Measurements from ENCODE around the gene GRIN2C. TPM values are rescaled to one million over a fixed set of nuclear protein-coding genes. Genes with fewer than 3 reads are reported as not detected.

GRIN2C gene
- total RNA-seq, 1 donor from 2014 or later, result 0.57 TPM

DNA sequence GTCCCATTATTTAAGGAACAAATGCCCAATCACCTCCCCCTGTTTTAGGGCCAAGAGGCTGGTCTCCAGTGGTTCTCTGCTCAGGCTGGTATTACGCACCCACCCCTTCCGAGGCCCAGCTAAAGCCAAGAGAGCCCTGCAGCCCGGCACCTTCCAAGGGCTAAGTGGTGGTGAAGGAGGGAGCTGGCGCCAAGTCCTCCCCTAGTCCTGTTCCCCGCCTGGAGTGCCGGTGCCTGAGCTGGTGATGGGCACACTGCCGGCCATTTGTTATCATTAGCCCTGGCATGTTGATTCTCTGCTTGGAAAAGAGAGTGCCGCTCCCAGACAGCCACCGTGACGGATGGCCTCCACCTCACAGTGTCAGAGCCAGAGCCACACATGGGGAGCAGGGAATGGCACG is 31.9 kb downstream of the GRIN2C start:
- no peak for DNase-seq (ENCODE audit: low spot score, unreplicated experiment)
- Mint-ChIP-seq H3K4me3 (ENCODE audit: low read depth) (no peak overlapping the region), H3K27ac (no peak overlapping the region), H3K9me3 (ENCODE audit: low read depth) (no peaks in the 10 kb centered on the region), H3K36me3 (ENCODE audit: insufficient read depth) (peaks cover 1% of the 10 kb centered on the region), H3K4me1 (ENCODE audit: low read depth) (no peaks in the 10 kb centered on the region), H3K27me3 (no peaks in the 10 kb centered on the region)
- TF ChIP-seq, protein P1, sequence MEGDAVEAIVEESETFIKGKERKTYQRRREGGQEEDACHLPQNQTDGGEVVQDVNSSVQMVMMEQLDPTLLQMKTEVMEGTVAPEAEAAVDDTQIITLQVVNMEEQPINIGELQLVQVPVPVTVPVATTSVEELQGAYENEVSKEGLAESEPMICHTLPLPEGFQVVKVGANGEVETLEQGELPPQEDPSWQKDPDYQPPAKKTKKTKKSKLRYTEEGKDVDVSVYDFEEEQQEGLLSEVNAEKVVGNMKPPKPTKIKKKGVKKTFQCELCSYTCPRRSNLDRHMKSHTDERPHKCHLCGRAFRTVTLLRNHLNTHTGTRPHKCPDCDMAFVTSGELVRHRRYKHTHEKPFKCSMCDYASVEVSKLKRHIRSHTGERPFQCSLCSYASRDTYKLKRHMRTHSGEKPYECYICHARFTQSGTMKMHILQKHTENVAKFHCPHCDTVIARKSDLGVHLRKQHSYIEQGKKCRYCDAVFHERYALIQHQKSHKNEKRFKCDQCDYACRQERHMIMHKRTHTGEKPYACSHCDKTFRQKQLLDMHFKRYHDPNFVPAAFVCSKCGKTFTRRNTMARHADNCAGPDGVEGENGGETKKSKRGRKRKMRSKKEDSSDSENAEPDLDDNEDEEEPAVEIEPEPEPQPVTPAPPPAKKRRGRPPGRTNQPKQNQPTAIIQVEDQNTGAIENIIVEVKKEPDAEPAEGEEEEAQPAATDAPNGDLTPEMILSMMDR (IDR thresholded peaks at IDR 0.05; ENCODE audit: unreplicated experiment), result no peak

DNA sequence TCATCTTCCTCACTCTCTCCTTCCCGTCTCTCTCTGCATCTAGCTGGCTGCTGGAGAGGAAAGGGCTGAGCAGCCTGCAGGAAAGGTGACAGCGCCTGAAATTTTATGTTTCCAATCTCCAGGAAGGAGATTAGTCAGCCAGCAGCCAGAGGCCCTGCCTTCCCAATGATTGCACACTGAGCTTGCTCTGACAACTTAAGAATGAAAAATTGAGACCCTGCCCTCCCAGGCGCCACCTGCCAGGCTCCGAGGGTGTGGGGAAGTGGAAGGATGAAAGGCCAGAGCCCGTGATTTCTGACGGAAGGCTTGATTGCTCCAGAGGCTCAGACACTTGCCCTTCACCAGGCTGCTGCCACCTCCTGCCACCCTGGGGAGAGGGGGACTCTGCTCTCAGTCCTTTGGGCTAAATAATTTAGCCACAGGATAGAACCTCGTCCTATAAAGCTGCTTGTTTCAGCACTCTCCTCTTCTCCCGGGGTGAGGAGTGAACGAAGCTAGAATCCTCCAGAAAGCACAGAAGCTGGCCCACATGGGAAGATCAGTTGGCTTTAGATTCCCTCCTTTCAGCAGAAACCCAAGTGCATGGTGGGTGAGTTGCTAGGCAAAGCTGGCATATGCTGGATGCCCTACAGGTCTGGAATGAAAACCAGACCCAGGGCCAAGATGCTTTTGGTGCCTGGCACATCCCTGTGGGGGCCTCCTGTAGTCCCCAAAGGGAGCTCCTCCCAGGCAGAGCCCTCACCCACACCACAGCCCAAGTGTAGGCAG is 33.5 kb downstream of the GRIN2C start:
- Mint-ChIP-seq H3K27ac (no peak overlapping the region), H3K4me1 (ENCODE audit: low read depth) (no peaks in the 10 kb centered on the region), H3K36me3 (ENCODE audit: insufficient read depth) (peaks cover 1% of the 10 kb centered on the region), H3K9me3 (ENCODE audit: low read depth) (no peaks in the 10 kb centered on the region), H3K4me3 (ENCODE audit: low read depth) (no peak overlapping the region), H3K27me3 (no peaks in the 10 kb centered on the region)
- TF ChIP-seq, protein P1 (IDR thresholded peaks at IDR 0.05; ENCODE audit: unreplicated experiment), result no peak
- no peak for DNase-seq (ENCODE audit: low spot score, unreplicated experiment)

DNA sequence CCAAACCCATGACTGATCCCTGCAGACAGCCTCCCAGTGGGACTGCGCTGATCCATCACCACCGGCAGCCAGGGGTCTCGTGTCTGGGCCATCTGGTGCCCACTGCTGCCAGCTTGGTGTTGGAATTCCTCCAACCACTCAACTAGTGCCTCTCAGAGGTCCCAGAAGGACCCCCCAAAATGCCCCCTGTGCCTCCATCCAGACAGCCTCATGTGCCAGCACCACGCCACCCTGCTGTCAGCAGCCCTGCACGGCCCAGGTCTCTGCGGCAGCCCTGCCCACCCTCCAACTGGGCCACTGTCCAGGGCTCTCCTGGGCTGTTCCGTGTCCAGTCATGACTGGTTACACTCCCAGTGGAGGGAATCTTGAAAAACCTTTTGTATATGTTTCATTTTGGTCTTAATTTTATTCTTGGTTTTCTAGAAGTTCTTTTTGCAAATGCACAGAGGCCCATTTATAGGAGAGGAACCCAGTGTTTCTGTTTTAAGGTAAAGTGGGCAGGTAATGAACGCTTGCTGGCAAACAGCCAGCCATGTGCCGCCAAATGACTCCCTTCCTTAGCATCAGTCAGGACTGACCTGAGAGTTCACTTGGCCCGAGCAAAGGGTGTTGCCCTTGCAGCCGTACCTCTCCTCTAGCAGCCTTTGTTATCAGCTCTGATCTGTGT is 34.6 kb downstream of the GRIN2C start:
- H3K36me3 Mint-ChIP-seq (ENCODE audit: insufficient read depth), result no peaks in the 10 kb centered on the region
- no peaks in the 10 kb centered on the region for H3K9me3 Mint-ChIP-seq (ENCODE audit: low read depth)
- no peak for DNase-seq (ENCODE audit: low spot score, unreplicated experiment)
- H3K27ac Mint-ChIP-seq, result no peak overlapping the region
- TF ChIP-seq, protein P1 (IDR thresholded peaks at IDR 0.05; ENCODE audit: unreplicated experiment), result no peak
- H3K27me3 Mint-ChIP-seq, result no peaks in the 10 kb centered on the region
- H3K4me1 Mint-ChIP-seq (ENCODE audit: low read depth), result no peaks in the 10 kb centered on the region
- H3K4me3 Mint-ChIP-seq (ENCODE audit: low read depth), result no peak overlapping the region

DNA sequence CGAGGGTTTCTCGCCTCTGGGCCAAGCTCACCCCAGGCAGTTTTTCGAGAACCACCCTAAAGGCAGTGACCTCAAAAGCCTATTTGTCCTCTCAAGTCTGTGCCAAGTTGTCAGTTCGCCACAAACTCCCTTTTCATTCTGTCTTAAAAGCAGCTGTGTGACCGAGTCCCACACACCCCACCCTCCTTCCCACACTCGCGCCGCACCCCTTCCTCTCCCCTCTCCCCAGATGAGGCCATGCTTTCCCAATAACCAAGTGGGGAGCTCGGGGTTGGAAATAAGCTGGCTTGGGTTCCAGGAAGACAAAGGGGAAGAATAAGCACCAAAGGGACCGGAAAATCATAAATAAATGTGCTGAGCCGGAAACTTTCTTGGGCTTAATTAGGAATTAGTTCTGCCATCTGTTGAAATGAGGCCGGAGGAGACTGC is 36.7 kb downstream of the GRIN2C start:
- TF ChIP-seq, protein P1 (IDR thresholded peaks at IDR 0.05; ENCODE audit: unreplicated experiment), result no peak
- H3K27ac Mint-ChIP-seq, result no peak overlapping the region

DNA sequence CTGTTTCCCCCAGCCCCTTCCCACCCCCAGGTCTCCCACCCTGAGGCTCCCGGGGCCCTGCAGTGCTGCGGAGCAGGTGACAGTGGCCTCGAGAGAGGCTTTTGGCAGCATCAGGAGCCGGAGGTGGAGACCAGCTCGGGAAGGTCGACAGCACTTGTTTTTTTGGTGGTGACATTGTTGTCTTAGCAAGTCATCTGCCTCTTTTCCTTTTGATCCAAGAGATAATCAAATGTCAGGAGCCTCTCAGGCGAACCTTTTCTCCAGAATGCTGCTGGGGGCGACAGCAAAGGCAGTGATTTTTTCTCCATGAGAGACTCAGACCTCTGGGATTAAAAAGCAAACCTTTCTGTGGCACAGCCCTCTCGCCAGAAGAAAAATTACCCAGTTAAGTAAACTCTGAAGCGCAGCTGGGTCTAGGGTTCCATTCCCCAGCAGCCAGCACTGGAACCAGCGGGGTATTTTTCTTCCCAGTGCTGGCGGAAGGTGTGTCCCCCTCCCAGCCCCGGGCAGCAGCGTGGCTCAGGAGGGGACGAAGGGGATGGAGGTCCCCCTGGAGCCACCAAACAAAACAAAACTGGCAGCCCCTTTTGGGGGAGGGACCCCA is 37.2 kb downstream of the GRIN2C start:
- Mint-ChIP-seq H3K36me3 (ENCODE audit: insufficient read depth) (no peaks in the 10 kb centered on the region), H3K4me3 (ENCODE audit: low read depth) (no peak overlapping the region), H3K27ac (no peak overlapping the region), H3K9me3 (ENCODE audit: low read depth) (no peaks in the 10 kb centered on the region), H3K27me3 (no peaks in the 10 kb centered on the region), H3K4me1 (ENCODE audit: low read depth) (no peaks in the 10 kb centered on the region)
- no peak for DNase-seq (ENCODE audit: low spot score, unreplicated experiment)
- TF ChIP-seq, protein P1 (IDR thresholded peaks at IDR 0.05; ENCODE audit: unreplicated experiment), result no peak

More for the DNA sequence above, 36.7 kb downstream of the GRIN2C start:
- no peak for DNase-seq (ENCODE audit: low spot score, unreplicated experiment)
- H3K4me3 Mint-ChIP-seq (ENCODE audit: low read depth), result no peak overlapping the region
- H3K4me1 Mint-ChIP-seq (ENCODE audit: low read depth), result no peaks in the 10 kb centered on the region
- no peaks in the 10 kb centered on the region for H3K27me3 Mint-ChIP-seq
- H3K36me3 Mint-ChIP-seq (ENCODE audit: insufficient read depth), result no peaks in the 10 kb centered on the region
- H3K9me3 Mint-ChIP-seq (ENCODE audit: low read depth), result no peaks in the 10 kb centered on the region

Data from progenitor cell of endocrine pancreas (in vitro differentiated cells).